ENCODE results near the gene IQCH. TPM values are rescaled to one million over a fixed set of nuclear protein-coding genes. Genes with fewer than 3 reads are reported as not detected.

Gene IQCH
- total and polyA plus RNA-seq, 12 donors = 0.29 to 2.6 (median 1.2) TPM

- H3K4me3 ChIP-seq = no peak overlapping the region
- no peak for DNase-seq
- no peak for ATAC-seq
- H3K36me3 ChIP-seq = no peaks in the 10 kb centered on the region
- H3K27me3 ChIP-seq = no peaks in the 10 kb centered on the region
- H3K4me1 ChIP-seq = no peaks in the 10 kb centered on the region
- TF ChIP-seq, protein P1, sequence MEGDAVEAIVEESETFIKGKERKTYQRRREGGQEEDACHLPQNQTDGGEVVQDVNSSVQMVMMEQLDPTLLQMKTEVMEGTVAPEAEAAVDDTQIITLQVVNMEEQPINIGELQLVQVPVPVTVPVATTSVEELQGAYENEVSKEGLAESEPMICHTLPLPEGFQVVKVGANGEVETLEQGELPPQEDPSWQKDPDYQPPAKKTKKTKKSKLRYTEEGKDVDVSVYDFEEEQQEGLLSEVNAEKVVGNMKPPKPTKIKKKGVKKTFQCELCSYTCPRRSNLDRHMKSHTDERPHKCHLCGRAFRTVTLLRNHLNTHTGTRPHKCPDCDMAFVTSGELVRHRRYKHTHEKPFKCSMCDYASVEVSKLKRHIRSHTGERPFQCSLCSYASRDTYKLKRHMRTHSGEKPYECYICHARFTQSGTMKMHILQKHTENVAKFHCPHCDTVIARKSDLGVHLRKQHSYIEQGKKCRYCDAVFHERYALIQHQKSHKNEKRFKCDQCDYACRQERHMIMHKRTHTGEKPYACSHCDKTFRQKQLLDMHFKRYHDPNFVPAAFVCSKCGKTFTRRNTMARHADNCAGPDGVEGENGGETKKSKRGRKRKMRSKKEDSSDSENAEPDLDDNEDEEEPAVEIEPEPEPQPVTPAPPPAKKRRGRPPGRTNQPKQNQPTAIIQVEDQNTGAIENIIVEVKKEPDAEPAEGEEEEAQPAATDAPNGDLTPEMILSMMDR (IDR thresholded peaks at IDR 0.05) = no peak
- intact Hi-C loops (cut with DNase I) = no loop called here
- H3K9me3 ChIP-seq = peaks cover 0 to 10% (median 0%) of the 10 kb centered on the region in 11 donors
- 72 to 73% methylated on average over 9 of the region's 9 CpGs for WGBS, 2 donors
- no peak overlapping the region for H3K27ac ChIP-seq
Measured at GRCh38 chr15:67267951-67268941, 13.7 kb downstream of the IQCH start.

GRCh38 chr15:67274236-67274635 lies 19.6 kb downstream of the IQCH start:
- no peak overlapping the region for H3K27ac ChIP-seq
- H3K9me3 ChIP-seq = peaks cover 0 to 29% (median 9%) of the 10 kb centered on the region in 11 donors
- TF ChIP-seq, protein P1 (IDR thresholded peaks at IDR 0.05) = no peak
- intact Hi-C loops (cut with DNase I) = no loop called here
- WGBS, 2 donors = 93 to 95% methylated on average over 1 of the region's 1 CpG
- no peak for ATAC-seq
- H3K4me1 ChIP-seq = no peaks in the 10 kb centered on the region
- no peaks in the 10 kb centered on the region for H3K27me3 ChIP-seq
- no peaks in the 10 kb centered on the region for H3K36me3 ChIP-seq
- no peak for DNase-seq
- H3K4me3 ChIP-seq = no peak overlapping the region

DNA sequence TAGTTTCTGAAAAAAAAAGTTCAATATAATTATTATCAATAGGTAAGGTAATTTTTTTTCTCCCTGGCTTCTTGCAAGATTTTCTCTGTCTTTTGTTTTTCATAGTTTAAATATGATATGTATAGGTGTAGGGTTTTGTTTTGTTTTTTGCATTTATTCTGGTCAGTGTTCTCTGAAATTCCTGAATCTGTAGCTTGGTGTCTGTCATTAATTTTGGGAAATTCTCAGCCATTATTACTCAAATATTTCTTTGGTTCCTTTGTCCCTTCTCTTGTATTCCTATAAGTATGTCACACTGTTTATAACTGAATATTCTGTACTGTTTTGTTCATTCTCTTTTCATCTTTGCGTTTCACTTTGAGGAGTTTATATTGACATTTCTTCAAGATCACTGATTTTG lies 22.1 kb downstream of the IQCH start:
- Histone ChIP-seq H3K27me3 (no peaks in the 10 kb centered on the region), H3K27ac (no peak overlapping the region), H3K36me3 (no peaks in the 10 kb centered on the region), H3K4me3 (no peak overlapping the region), H3K4me1 (no peaks in the 10 kb centered on the region), H3K9me3 (peaks cover 0 to 29% (median 9%) of the 10 kb centered on the region in 11 donors)
- TF ChIP-seq, protein P1 (IDR thresholded peaks at IDR 0.05) = no peak
- intact Hi-C loops (cut with DNase I) = no loop called here
- ATAC-seq = no peak
- no peak for DNase-seq
- 97 to 100% methylated on average over 1 of the region's 1 CpG for WGBS, 2 donors

GRCh38 chr15:67280217-67280616 lies 25.6 kb downstream of the IQCH start:
- H3K27ac ChIP-seq = no peak overlapping the region
- H3K27me3 ChIP-seq = no peaks in the 10 kb centered on the region
- intact Hi-C loops (cut with DNase I) = no loop called here
- DNase-seq (no peak), ATAC-seq (no peak)
- no peak overlapping the region for H3K4me3 ChIP-seq
- H3K36me3 ChIP-seq = no peaks in the 10 kb centered on the region
- H3K9me3 ChIP-seq = peaks cover 0 to 5% (median 0%) of the 10 kb centered on the region in 11 donors
- TF ChIP-seq, protein P1 (IDR thresholded peaks at IDR 0.05) = no peak
- 77 to 82% methylated on average over 2 of the region's 2 CpGs for WGBS, 2 donors
- no peaks in the 10 kb centered on the region for H3K4me1 ChIP-seq
